ENCODE measurements around the gene CPSF4L.

The CPSF4L gene

GRCh38 chr17:73232587-73233373 is 28.9 kb downstream of the CPSF4L start:
- DNase-seq (ENCODE audit: low spot score) = no peak

GRCh38 chr17:73231841-73232586 is 29.7 kb downstream of the CPSF4L start:
- DNase-seq (ENCODE audit: low spot score) = peak; percentile 98

DNA sequence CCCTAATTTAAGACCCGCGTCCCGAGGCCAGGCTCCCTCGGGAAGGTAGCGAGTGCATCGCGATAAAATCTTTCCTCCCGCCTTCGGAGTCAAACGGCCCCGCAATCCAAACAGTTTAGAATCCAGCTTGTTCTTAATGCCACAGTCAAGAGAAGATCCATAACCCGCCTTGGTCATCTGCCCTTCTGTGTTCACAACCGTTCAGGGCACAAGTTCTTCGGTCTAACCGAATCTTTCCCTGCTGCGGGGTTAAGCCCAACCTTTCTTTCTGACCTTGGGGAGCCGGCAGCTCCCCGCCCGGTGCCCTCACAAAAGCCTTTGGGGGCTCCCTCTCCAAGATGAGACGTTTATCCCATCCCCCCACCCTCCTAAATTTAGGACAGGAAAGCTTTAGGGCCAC is 30.3 kb downstream of the CPSF4L start:
- DNase-seq (ENCODE audit: low spot score) = peak; percentile 40

- DNase-seq (ENCODE audit: low spot score) = no peak
Measured at GRCh38 chr17:73230088-73230487, 31.6 kb downstream of the CPSF4L start.

DNA sequence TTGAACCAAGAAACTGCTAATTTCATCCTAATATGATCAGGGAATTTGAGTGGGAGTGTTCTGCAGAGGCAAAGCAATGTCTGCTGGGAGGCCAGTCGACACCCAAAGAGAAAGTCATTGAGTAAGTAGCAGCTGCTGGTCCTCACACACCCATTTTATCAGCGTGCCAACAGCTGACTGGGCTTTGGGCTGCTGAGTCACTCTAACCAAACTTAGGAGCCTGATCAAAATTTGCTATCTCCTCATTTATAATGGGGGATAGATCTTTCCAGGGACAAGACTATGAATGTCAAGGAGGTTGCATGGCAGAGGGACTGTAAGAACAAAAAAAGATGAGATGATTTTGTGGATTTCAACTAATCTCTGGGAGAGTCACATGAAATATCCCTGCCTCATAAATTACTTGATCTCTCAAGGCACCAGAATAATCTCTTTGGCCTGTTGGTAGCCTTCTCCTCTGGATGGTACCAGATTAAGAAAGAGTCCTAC is 32.9 kb downstream of the CPSF4L start:
- DNase-seq (ENCODE audit: low spot score) = peak; percentile 68

DNA sequence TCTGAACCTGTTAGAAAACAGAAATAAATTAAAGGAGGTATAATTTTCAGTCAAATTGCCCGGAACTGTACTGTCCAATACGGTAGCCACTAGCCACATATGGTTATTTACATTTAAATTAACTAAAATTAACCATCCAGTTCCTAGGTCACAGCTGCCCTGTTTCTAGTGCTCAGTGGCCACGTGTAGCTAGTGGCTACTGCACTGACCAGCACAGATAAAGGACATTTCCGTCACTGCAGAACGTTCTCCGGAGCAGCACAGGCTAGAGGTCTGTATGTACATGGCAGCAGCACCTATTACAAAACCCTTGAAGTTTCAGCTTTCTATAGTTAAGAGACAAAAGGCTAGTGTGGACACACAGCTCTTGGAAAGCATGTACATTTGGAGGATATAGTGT is 33.7 kb downstream of the CPSF4L start:
- no peak for DNase-seq (ENCODE audit: low spot score)

DNA sequence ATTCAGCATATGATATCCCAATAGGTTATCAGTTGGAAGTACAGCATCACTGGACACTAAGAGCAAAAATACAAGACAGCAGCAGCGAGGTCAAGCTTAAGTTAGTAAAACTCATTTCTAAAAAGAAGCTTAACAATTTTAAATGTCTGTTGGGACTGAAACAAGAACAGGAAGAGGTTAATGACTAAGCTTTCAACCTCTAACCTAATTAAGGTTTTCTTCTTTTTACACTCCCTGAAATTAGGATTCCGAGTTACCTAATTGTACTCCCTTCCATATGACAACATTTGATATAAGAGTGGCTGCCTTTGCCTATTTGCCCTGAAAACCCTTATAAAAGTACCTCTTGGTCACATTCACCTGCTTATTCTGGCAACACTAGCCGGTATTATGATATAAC is 34.3 kb downstream of the CPSF4L start:
- DNase-seq (ENCODE audit: low spot score) = no peak

DNA sequence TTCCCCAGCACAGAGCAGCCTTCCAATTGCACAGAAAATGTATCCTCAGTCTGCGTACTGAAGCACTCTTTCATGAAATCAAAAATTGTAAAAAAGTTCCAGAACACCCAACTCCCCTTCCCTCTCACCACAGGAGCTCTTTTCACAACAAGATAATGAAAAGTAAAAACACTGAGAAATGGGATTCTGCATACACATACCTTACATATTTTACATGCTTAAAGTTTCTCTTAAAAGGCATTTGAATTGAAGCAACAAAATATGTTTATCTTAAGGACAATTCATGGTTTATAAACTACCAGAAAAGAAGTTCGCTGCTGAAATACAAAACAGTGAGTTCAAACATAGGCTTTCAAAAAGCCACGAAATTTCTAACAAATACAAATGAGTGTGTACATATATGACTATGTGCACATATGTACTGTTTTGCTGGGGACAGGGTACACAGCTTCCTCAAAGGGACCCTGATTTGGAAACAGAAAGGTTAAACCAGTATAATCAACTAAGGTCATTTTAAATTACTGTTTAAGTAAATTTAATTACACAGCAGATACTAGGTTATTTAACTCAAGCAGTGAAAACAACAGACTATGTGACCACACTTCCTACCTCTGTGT is 35.0 kb downstream of the CPSF4L start:
- no peak for DNase-seq (ENCODE audit: low spot score)

DNA sequence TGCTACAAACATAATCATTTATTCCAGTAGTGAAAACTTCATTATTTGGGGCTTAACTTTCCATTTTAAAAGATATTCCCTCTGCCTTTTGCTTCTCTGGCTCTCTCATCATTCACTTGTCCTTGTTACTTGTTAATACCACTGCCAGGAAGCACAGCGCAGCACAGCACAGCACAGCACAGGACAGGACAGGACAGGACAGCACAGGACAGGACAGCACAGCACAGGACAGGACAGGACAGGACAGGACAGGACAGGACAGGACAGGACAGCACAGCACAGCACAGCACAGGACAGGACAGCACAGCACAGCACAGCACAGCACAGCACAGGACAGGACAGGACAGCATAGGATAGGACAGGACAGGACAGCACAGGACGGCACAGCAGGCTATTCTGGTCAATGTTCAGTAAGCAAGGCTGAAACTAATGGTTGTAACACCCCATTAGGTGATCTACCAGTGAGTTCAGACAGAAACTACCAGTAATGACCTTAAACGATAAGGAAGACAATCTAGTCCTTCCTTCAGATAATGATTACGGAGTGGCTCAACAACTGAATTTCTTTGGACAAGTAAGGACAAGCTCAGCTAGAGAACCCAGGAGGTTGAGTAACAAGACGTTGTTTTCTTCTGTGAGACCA is 36.9 kb downstream of the CPSF4L start:
- DNase-seq (ENCODE audit: low spot score) = no peak

GRCh38 chr17:73224237-73224636 is 37.4 kb downstream of the CPSF4L start:
- DNase-seq (ENCODE audit: low spot score) = no peak

DNA sequence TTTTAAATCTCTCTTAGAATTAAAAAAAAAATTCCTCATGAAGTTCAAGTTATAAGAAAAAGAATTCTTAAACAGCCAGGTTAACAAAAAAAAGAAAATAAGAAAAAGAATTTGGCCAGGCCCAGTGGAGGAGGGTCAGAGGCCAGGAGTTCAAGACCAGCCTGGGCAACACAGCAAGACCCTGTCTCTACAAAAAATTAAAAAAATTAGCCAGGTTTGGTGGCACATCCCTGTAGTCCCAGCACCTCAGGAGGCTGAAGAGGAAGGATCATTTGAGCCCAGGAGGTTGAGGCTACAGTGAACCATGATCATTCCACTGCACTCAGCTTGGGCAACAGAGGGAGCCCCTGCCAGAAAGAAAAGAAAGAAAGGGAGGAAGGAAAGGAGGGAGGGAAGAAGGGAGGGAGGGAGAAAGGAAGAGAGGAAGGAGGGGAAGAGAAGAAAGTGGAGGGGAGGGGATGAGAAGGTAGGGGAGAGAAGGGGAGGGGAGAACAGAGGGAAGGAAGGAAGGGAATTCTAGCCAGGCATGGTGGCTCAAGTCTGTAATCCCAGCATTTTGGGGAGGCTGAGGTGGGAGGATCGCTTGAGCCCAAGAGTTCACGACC is 38.0 kb downstream of the CPSF4L start:
- no peak for DNase-seq (ENCODE audit: low spot score)

DNA sequence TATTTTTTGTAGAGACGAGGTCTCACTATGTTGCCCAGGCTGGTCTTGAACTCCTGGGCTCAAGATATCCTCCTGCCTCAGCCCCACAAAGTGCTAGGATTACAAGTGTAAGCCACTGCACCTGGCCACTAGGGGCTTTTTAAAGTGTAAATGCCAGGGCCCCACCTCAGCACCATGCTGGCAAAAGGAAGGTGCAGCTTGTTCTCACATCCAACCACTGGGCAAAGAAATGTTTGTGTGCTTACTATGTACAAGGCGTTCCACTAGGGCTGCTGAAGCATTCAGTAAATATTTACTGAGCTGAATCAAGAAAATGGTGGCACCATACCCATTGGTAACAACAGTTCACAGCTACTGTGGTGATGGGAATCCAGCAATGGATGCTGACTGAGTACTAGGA is 46.2 kb downstream of the CPSF4L start:
- DNase-seq (ENCODE audit: low spot score) = no peak

DNA sequence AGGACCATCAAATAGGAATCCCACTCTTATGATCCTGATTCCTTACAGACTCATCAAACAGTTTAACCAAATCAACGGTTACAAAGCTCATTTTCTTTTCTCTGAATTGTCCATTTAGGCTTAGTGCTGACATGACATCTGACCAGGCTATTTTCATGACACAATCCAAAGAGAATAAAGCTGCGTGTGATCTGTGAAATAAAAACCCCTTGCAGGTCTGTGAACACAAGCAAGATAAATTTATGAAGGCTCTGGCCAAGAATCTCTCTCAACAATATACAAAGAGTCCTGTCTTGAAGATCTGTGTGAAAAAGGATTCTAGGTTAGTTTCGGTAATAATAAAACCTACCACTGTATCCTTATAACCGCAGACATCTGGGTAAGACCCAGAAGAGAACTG is 46.8 kb downstream of the CPSF4L start:
- no peak for DNase-seq (ENCODE audit: low spot score)

DNA sequence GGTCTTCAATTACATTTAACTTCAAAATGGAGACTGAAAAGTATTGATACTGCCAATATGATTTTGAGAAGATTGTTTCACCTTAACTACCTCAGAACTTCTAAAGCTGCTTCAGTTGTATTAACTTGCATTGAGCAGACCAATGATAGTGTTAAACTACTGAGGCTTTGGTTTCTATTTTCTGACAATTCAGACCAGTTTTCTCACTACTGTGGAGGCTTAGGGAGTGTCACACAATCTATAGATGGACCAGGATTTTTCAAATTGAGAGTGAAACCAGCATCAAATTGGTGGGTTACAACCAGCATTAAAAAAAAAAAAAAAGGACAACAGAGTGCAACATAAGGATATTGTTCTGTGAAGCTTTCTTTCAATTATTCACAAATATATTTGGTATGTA is 47.7 kb downstream of the CPSF4L start:
- no peak for DNase-seq (ENCODE audit: low spot score)

DNA sequence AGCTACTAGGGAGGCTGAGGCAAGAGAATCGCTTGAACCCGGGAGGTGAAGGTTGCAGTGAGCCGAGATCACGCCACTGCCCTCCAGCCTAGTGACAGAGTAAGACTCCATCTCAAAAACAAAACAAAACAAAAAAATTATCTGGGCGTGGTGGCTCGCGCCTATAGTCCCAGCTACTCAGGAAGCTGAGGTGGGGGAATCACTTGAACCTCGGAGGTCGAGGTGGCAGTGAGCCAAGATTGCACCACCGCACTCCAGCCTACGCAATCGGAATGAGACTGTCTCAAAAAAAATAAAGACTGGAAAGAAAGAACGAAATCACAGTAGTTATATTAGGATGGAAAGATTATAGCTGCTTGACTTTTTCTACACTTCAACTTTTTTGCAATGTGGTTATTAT is 49.9 kb downstream of the CPSF4L start:
- DNase-seq (ENCODE audit: low spot score) = no peak

- no peak for DNase-seq (ENCODE audit: low spot score)
Measured at GRCh38 chr17:73210002-73210678, 51.5 kb downstream of the CPSF4L start.

GRCh38 chr17:73209436-73209835 is 52.2 kb downstream of the CPSF4L start:
- no peak for DNase-seq (ENCODE audit: low spot score)

- no peak for DNase-seq (ENCODE audit: low spot score)
Measured at GRCh38 chr17:73208139-73208827, 53.4 kb downstream of the CPSF4L start.

GRCh38 chr17:73205459-73205961 is 56.2 kb downstream of the CPSF4L start:
- DNase-seq (ENCODE audit: low spot score) = no peak

DNA sequence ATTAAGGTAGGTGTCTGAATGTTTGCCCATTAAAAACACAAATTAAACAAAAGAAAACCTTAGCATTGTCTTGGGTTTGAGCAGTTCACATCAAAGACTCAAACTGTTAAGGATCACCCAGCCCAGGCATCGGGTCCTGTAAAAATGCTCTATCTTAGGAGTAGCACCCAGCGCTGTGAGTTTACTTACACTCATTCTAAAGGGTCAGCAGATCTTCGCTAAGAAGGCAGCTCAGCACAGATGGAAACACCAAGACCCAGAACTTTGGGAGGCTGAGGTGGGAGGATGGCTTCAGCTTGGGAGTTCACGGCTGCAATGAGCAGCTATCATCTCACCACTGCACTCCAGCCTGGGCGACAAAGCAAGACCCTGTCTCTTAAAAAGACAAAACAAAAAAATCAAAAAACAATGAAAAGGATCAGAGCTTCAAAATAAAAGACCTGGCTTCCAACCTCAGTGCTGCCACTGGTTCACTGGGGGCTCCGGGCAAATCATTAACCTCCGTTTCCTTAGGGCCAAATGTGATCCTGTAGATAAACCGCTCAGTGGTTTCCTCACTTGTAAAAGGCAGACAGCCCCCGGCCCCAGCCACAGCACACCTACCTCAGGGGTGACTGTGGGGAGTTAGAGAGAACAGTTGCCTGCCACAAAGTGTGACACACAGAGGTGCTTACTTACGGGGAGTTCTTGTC is 57.7 kb downstream of the CPSF4L start:
- no peak for DNase-seq (ENCODE audit: low spot score)
